DOHH2 (cell line): Measurements from ENCODE around the gene SLC25A13.

Source experiments
- CTCF ChIP-seq: fragments of 200-600 bp; sonication (generic); IDR thresholded peaks from one replicate; pipeline ENCODE4 v1.5.1; 2014; ENCODE audit warnings: antibody characterized with exemption, mild to moderate bottlenecking, low read depth, low read length; ENCODE audit not compliant: poor library complexity, severe bottlenecking
- EZH2phosphoT487 ChIP-seq: fragments of 200-600 bp; sonication (generic); IDR thresholded peaks from 2 replicates; pipeline ENCODE4 v1.6.1; 2017; ENCODE audit warnings: borderline replicate concordance, mild to moderate bottlenecking, antibody characterized with exemption, low read length, moderate library complexity, mixed read lengths

- TF ChIP-seq CTCF (no peak), EZH2phosphoT487 (no peak)
Measured at GRCh38 chr7:96143495-96144259, 178.2 kb downstream of the SLC25A13 start.
